Activated CD8-positive, alpha-beta T cell treated with anti-CD3 and anti-CD28 coated beads for 36 hours (primary cell): ENCODE results near the gene ADGRG1. TPM values are rescaled to one million over a fixed set of nuclear protein-coding genes. Genes with fewer than 3 reads are reported as not detected.

Experiments used
- ATAC-seq: fragments of 200-7000 bp; cut with Tn5 transposase; one replicate; pipeline ENCODE4 v1.10.0; 2021; ENCODE audit warnings: mild to moderate bottlenecking, moderate library complexity
- CTCF ChIA-PET: fragments of 350-600 bp; sonication (Branson Sonifier 250); formaldehyde crosslinking; loops from one replicate; lab custom pipeline; 2021; ENCODE audit warnings: antibody characterized with exemption; lab: Charles Lee
- POLR2A ChIA-PET: fragments of 350-600 bp; sonication (Branson Sonifier 250); formaldehyde crosslinking; loops from one replicate; lab custom pipeline; 2021; ENCODE audit warnings: antibody characterized with exemption; lab: Charles Lee
- DNase-seq: peaks from one replicate; pipeline ENCODE4 v3.0.0-alpha.2; 2020
- H3K27ac Mint-ChIP-seq: one replicate; pipeline ENCODE4 v1.8.0; 2021; ENCODE audit warnings: mild to moderate bottlenecking, mixed read lengths
- H3K27me3 Mint-ChIP-seq: one replicate; pipeline ENCODE4 v1.8.0; 2021; ENCODE audit warnings: mixed read lengths
- H3K36me3 Mint-ChIP-seq: one replicate; pipeline ENCODE4 v1.8.0; 2021; ENCODE audit warnings: low read depth, mixed read lengths
- H3K4me1 Mint-ChIP-seq: one replicate; pipeline ENCODE4 v1.8.0; 2021; ENCODE audit warnings: low read depth, mixed read lengths
- H3K4me3 Mint-ChIP-seq: one replicate; pipeline ENCODE4 v1.8.0; 2021; ENCODE audit warnings: mild to moderate bottlenecking, moderate library complexity, mixed read lengths
- H3K9me3 Mint-ChIP-seq: one replicate; pipeline ENCODE4 v1.8.0; 2021; ENCODE audit warnings: mixed read lengths
- CTCF ChIP-seq: fragments of 200-600 bp; IDR thresholded peaks from one replicate; pipeline ENCODE4 v1.8.0; 2022; ENCODE audit warnings: antibody characterized with exemption, mild to moderate bottlenecking
- intact Hi-C: fragments of 100-400 bp; cut with micrococcal nuclease; formaldehyde crosslinking; loops from one replicate; pipeline ENCODE4 v1.10.0; 2022
- total RNA-seq, 2 experiments: library from RNA; stranded (reverse); gene quantifications; one replicate each; pipeline ENCODE4 v1.2.3, GENCODE V29; 2021

Gene ADGRG1
- total RNA-seq, 2 experiments from 2014 or later, result 4.9 to 8.5 TPM

GRCh38 chr16:57685633-57686032 is 57.2 kb downstream of the ADGRG1 start:
- no peaks in the 10 kb centered on the region for H3K9me3 Mint-ChIP-seq
- CTCF ChIA-PET, result no interaction called here
- ATAC-seq, result no peak
- TF ChIP-seq CTCF, result no peak
- H3K27me3 Mint-ChIP-seq, result no peaks in the 10 kb centered on the region
- intact Hi-C loops, result no loop called here
- POLR2A ChIA-PET, result no interaction called here
- H3K4me1 Mint-ChIP-seq, result peaks cover 18% of the 10 kb centered on the region
- no peaks in the 10 kb centered on the region for H3K36me3 Mint-ChIP-seq
- H3K27ac Mint-ChIP-seq, result no peak overlapping the region
- no peak overlapping the region for H3K4me3 Mint-ChIP-seq
- no peak for DNase-seq

- CTCF ChIA-PET, result no interaction called here
- H3K4me1 Mint-ChIP-seq, result peaks cover 20% of the 10 kb centered on the region
- no peaks in the 10 kb centered on the region for H3K27me3 Mint-ChIP-seq
- no peaks in the 10 kb centered on the region for H3K36me3 Mint-ChIP-seq
- H3K9me3 Mint-ChIP-seq, result no peaks in the 10 kb centered on the region
- H3K4me3 Mint-ChIP-seq, result no peak overlapping the region
- intact Hi-C loops, result no loop called here
- POLR2A ChIA-PET, result interaction anchor here (1.5 kb wide), 1 partner anchor 150 kb away, joined by 4 read pairs; the partner anchor contains the start of gene CCDC102A
- H3K27ac Mint-ChIP-seq, result no peak overlapping the region
- DNase-seq (no peak), ATAC-seq (no peak)
- TF ChIP-seq CTCF, result no peak
Observed at GRCh38 chr16:57686577-57686976, 58.1 kb downstream of the ADGRG1 start.

- Mint-ChIP-seq H3K4me3 (no peak overlapping the region), H3K9me3 (no peaks in the 10 kb centered on the region), H3K27ac (no peak overlapping the region), H3K27me3 (no peaks in the 10 kb centered on the region), H3K36me3 (no peaks in the 10 kb centered on the region), H3K4me1 (peaks cover 20% of the 10 kb centered on the region)
- DNase-seq (no peak), ATAC-seq (no peak)
- intact Hi-C loops, result no loop called here
- POLR2A ChIA-PET, result interaction anchor here (1.5 kb wide), 1 partner anchor 150 kb away, joined by 4 read pairs; the partner anchor contains the start of gene CCDC102A
- CTCF ChIA-PET, result no interaction called here
- TF ChIP-seq CTCF, result no peak
Observed at GRCh38 chr16:57687363-57687929, 59.0 kb downstream of the ADGRG1 start.

GRCh38 chr16:57688487-57688986 is 60.1 kb downstream of the ADGRG1 start:
- Mint-ChIP-seq H3K27me3 (no peaks in the 10 kb centered on the region), H3K36me3 (no peaks in the 10 kb centered on the region), H3K27ac (peak overlapping the region; percentile 88), H3K9me3 (no peaks in the 10 kb centered on the region), H3K4me1 (peaks cover 20% of the 10 kb centered on the region), H3K4me3 (no peak overlapping the region)
- intact Hi-C loops, result no loop called here
- POLR2A ChIA-PET, result no interaction called here
- CTCF ChIA-PET, result interaction anchor here (1.2 to 2.0 kb wide), 2 partner anchors 39 to 40 kb away, joined by 3 to 7 read pairs; no protein-coding TSS in a partner anchor
- no peak for TF ChIP-seq CTCF
- no peak for DNase-seq
- ATAC-seq, result no peak

GRCh38 chr16:57688987-57689761 is 60.7 kb downstream of the ADGRG1 start:
- Mint-ChIP-seq H3K9me3 (no peaks in the 10 kb centered on the region), H3K27me3 (no peaks in the 10 kb centered on the region), H3K4me3 (peak overlapping the region; percentile 60), H3K36me3 (no peaks in the 10 kb centered on the region), H3K27ac (peak overlapping the region; percentile 88), H3K4me1 (peaks cover 20% of the 10 kb centered on the region)
- DNase-seq, result no peak
- intact Hi-C loops, result no loop called here
- TF ChIP-seq CTCF, result no peak
- POLR2A ChIA-PET, result interaction anchor here (1.2 kb wide), 2 partner anchors 21 to 46 kb away, joined by 3 to 4 read pairs; partner anchors contain the start of gene ADGRG3
- ATAC-seq, result peak; percentile 4
- CTCF ChIA-PET, result interaction anchor here (1.2 to 2.0 kb wide), 3 partner anchors 40 to 113 kb away, joined by 3 to 11 read pairs (median 7); no protein-coding TSS in a partner anchor
